ENCODE results near the gene CES5A.

- no peak for TF ChIP-seq SUZ12 (IDR thresholded peaks at IDR 0.05; ENCODE audit: extremely low read depth, insufficient read depth, insufficient read length)
- TF ChIP-seq YY1 (IDR thresholded peaks at IDR 0.05; ENCODE audit: insufficient read depth, insufficient read length) = no peak
These were observed 2.1 kb downstream of the CES5A start for GRCh38 chr16:55873122-55873521.
